HG03571 (cell line): Measurements from ENCODE around the gene SMURF1.
"Not testable (repeated sequence)": the region's sequence is repeated elsewhere in the genome, so short reads cannot be mapped to it uniquely, and the experiment has no call there.

Experiments
- ATAC-seq: cut with Tn5 transposase; IDR thresholded peaks from one replicate; pipeline ENCODE4 v1.9.1; 2021; ENCODE audit not compliant: unreplicated experiment

SMURF1 gene

GRCh38 chr7:99061001-99061776 lies 82.7 kb downstream of the SMURF1 start:
- no peak for ATAC-seq

GRCh38 chr7:99054781-99055180 lies 89.1 kb downstream of the SMURF1 start:
- no peak for ATAC-seq

- no peak for ATAC-seq
These were observed 92.9 kb downstream of the SMURF1 start for GRCh38 chr7:99050971-99051370.

GRCh38 chr7:99047526-99048077 lies 96.3 kb downstream of the SMURF1 start:
- no peak for ATAC-seq

GRCh38 chr7:99046722-99047121 lies 97.2 kb downstream of the SMURF1 start:
- ATAC-seq: no peak

- ATAC-seq: not testable (repeated sequence)
These were observed 97.6 kb downstream of the SMURF1 start for GRCh38 chr7:99046262-99046661.

- not testable (repeated sequence) for ATAC-seq
These were observed 99.0 kb downstream of the SMURF1 start for GRCh38 chr7:99044858-99045257.

- ATAC-seq: no peak
These were observed 101.0 kb downstream of the SMURF1 start for GRCh38 chr7:99042957-99043356.

GRCh38 chr7:99041526-99041925 lies 102.4 kb downstream of the SMURF1 start:
- ATAC-seq: no peak

- ATAC-seq: no peak
These were observed 103.6 kb downstream of the SMURF1 start for GRCh38 chr7:99040104-99040958.

- ATAC-seq: no peak
These were observed 104.5 kb downstream of the SMURF1 start for GRCh38 chr7:99039384-99039891.

- no peak for ATAC-seq
These were observed 105.6 kb downstream of the SMURF1 start for GRCh38 chr7:99038086-99038855.

GRCh38 chr7:99037327-99037940 lies 106.5 kb downstream of the SMURF1 start:
- ATAC-seq: no peak

GRCh38 chr7:99036546-99037111 lies 107.3 kb downstream of the SMURF1 start:
- ATAC-seq: no peak

GRCh38 chr7:99035723-99036545 lies 108.0 kb downstream of the SMURF1 start:
- ATAC-seq: no peak

- ATAC-seq: no peak
These were observed 108.8 kb downstream of the SMURF1 start for GRCh38 chr7:99034932-99035722.

- ATAC-seq: no peak
These were observed 110.1 kb downstream of the SMURF1 start for GRCh38 chr7:99033765-99034164.

- no peak for ATAC-seq
These were observed 111.0 kb downstream of the SMURF1 start for GRCh38 chr7:99032928-99033327.
